A549 (cell line): ENCODE data around the gene ZNRD2. TPM values are rescaled to one million over a fixed set of nuclear protein-coding genes. Genes with fewer than 3 reads are reported as not detected.
"Not testable (repeated sequence)": the region's sequence is repeated elsewhere in the genome, so short reads cannot be mapped to it uniquely, and the experiment has no call there.

Source experiments
- ATAC-seq, 2 experiments: fragments of 200-7000 bp in 1 of 2; fragments of >200 bp in 1 of 2; cut with Nextera tagmentation in 1 of 2; cut with Tn5 transposase in 1 of 2; 3 replicates each; pipeline versions ENCODE4 v1.8.0 to v1.9.1; 2018 to 2020; ENCODE audit warnings: mild to moderate bottlenecking in 1 of 2, moderate library complexity in 1 of 2
- CTCF ChIA-PET: fragments of 300-600 bp; sonication (Branson Sonifier 250); formaldehyde crosslinking; extraction: SDS; loops from one replicate; lab custom pipeline; 2021; ENCODE audit warnings: antibody characterized with exemption, inconsistent platforms; lab: Yijun Ruan, JAX
- POLR2A ChIA-PET: fragments of 350-600 bp; formaldehyde crosslinking; extraction: SDS; loops from one replicate; lab custom pipeline; 2021; ENCODE audit warnings: antibody characterized with exemption, inconsistent platforms; lab: Yijun Ruan, JAX
- DNase-seq, 2 experiments: peaks; one replicate each; pipeline versions ENCODE4 v3.0.0 to v3.0.0-alpha.2; 2011 to 2016; ENCODE audit warnings: low read depth in 1 of 2, low spot score in 1 of 2
- FAIRE-seq: peaks from 2 replicates; lab custom pipeline; 2011; peaks lifted over from hg19 to GRCh38; lab: Jason Lieb, UNC
- H3K27ac ChIP-seq, 2 experiments: fragments of >200 bp; sonication (Bioruptor Twin); formaldehyde crosslinking; 3 replicates each; pipeline ENCODE4 v1.5.1; 2016 to 2017
- H3K4me1 ChIP-seq: fragments of >200 bp; sonication (Bioruptor Twin); formaldehyde crosslinking; 3 replicates; pipeline ENCODE4 v1.6.1; 2016
- H3K4me2 ChIP-seq: fragments of >200 bp; sonication (Bioruptor Twin); formaldehyde crosslinking; 3 replicates; pipeline ENCODE4 v1.6.1; 2016
- H3K4me3 ChIP-seq: fragments of >200 bp; sonication (Bioruptor Twin); formaldehyde crosslinking; 3 replicates; pipeline ENCODE4 v1.5.1; 2016
- H3K9me3 ChIP-seq: fragments of >200 bp; sonication (Bioruptor Twin); formaldehyde crosslinking; 3 replicates; pipeline ENCODE4 v1.6.1; 2016
- CBX2 ChIP-seq: fragments of 200-600 bp; sonication (generic); IDR thresholded peaks from 2 replicates; pipeline ENCODE4 v1.6.1; 2016; ENCODE audit warnings: low read depth, mild to moderate bottlenecking, borderline replicate concordance
- EHF ChIP-seq: fragments of 250-450 bp; sonication (Bioruptor Pico); IDR thresholded peaks from 2 replicates; pipeline ENCODE4 v1.5.0; 2020; ENCODE audit warnings: mild to moderate bottlenecking
- EP300 ChIP-seq, 2 experiments: fragments of >200 bp; sonication (Bioruptor Twin); formaldehyde crosslinking; IDR thresholded peaks; 2 replicates in 1 of 2; 3 replicates in 1 of 2; pipeline ENCODE4 v1.6.1; 2016 to 2017
- FOSL2 ChIP-seq, 2 experiments: fragments of 450-650 bp in 1 of 2; fragments of >200 bp in 1 of 2; sonication (Bioruptor Twin) in 1 of 2; formaldehyde crosslinking; IDR thresholded peaks; 2 replicates each; pipeline versions ENCODE4 v1.5.0 to v1.6.1; 2016 to 2020; ENCODE audit warnings: mild to moderate bottlenecking in 1 of 2, moderate library complexity in 1 of 2
- GATA3 ChIP-seq: IDR thresholded peaks from 2 replicates; pipeline ENCODE4 v1.6.1; 2012; ENCODE audit warnings: borderline replicate concordance
- HDAC2 ChIP-seq: fragments of 200-600 bp; sonication (generic); IDR thresholded peaks from 2 replicates; pipeline ENCODE4 v1.6.1; 2016
- JUN ChIP-seq, 2 experiments: fragments of >200 bp; sonication (Bioruptor Twin); formaldehyde crosslinking; IDR thresholded peaks; 2 replicates in 1 of 2; 3 replicates in 1 of 2; pipeline ENCODE4 v1.6.1; 2016 to 2017
- KDM5A ChIP-seq: fragments of 200-600 bp; sonication (generic); IDR thresholded peaks from 2 replicates; pipeline ENCODE4 v1.6.1; 2016; ENCODE audit warnings: antibody characterized with exemption, mild to moderate bottlenecking
- MAFK ChIP-seq: fragments of 450-650 bp; IDR thresholded peaks from 2 replicates; pipeline ENCODE4 v1.6.1; 2014; ENCODE audit not compliant: partially characterized antibody
- MAZ ChIP-seq: fragments of 150-350 bp; IDR thresholded peaks from 2 replicates; pipeline ENCODE4 v1.6.1; 2014; ENCODE audit warnings: antibody characterized with exemption, low read depth, low read length, borderline replicate concordance
- MYC ChIP-seq: IDR thresholded peaks from 2 replicates; pipeline ENCODE4 v1.6.1; 2012; ENCODE audit warnings: mild to moderate bottlenecking, inconsistent platforms, low read length, improper control_type of control experiment, borderline replicate concordance
- NFE2L2 ChIP-seq: fragments of 150-350 bp; conservative IDR thresholded peaks from 2 replicates; pipeline ENCODE4 v1.6.1; 2014; ENCODE audit warnings: low read length
- NPAS2 ChIP-seq: fragments of 250-450 bp; sonication (Bioruptor Pico); IDR thresholded peaks from 2 replicates; pipeline ENCODE4 v1.8.0; 2022; ENCODE audit warnings: mild to moderate bottlenecking, moderate library complexity, borderline replicate concordance
- PHF8 ChIP-seq: fragments of 200-600 bp; sonication (generic); IDR thresholded peaks from 2 replicates; pipeline ENCODE4 v1.6.1; 2016; ENCODE audit warnings: low read depth, mild to moderate bottlenecking, antibody characterized with exemption, moderate library complexity, borderline replicate concordance
- POLR2A ChIP-seq: IDR thresholded peaks from 2 replicates; pipeline ENCODE4 v1.6.1; 2012; ENCODE audit warnings: mild to moderate bottlenecking, low read length
- POLR2AphosphoS2 ChIP-seq: conservative IDR thresholded peaks from 2 replicates; pipeline ENCODE4 v1.6.1; 2012; ENCODE audit warnings: low read length, improper control_type of control experiment, inconsistent platforms
- RAD21 ChIP-seq, 2 experiments: fragments of >200 bp in 1 of 2; sonication (Bioruptor Twin) in 1 of 2; formaldehyde crosslinking in 1 of 2; IDR thresholded peaks in 1 of 2; conservative IDR thresholded peaks in 1 of 2; 2 replicates in 1 of 2; 3 replicates in 1 of 2; pipeline ENCODE4 v1.6.1; 2012 to 2018; ENCODE audit warnings: inconsistent platforms in 1 of 2
- RCOR1 ChIP-seq: fragments of 150-350 bp; IDR thresholded peaks from 2 replicates; pipeline ENCODE4 v1.6.1; 2014; ENCODE audit warnings: antibody characterized with exemption, low read length, low read depth
- SMC3 ChIP-seq: fragments of >200 bp; sonication (Bioruptor Twin); formaldehyde crosslinking; IDR thresholded peaks from 3 replicates; pipeline ENCODE4 v1.6.1; 2018; ENCODE audit warnings: inconsistent platforms
- WGBS: methylation state at CpG from one replicate; pipeline ENCODE4 v1.1.6; 2017; ENCODE audit errors: missing lambda C conversion rate; 5-methylcytosine and 5-hydroxymethylcytosine counted together
- polyA minus RNA-seq: library from RNA; depleted of rRNA, polyadenylated mRNA; stranded (reverse); fragments of >200 nt; gene quantifications from 2 replicates; pipeline ENCODE4 v1.2.3, GENCODE V29; 2011; rRNA and poly(A)+ RNA removed
- polyA plus RNA-seq, 4 experiments: library from polyadenylated mRNA; depleted of rRNA in 3 of 4; stranded (reverse); fragments of >200 nt; fragmentation: RNase III in 1 of 4; extraction: RNeasy Plus Mini Kit Qiagen cat#74134 plus additional on column Dnase treatment in 1 of 4; gene quantifications; 2 replicates in 3 of 4; 3 replicates in 1 of 4; pipeline ENCODE4 v1.2.3, GENCODE V29; 2011 to 2017
- TF ChIP-seq, protein P1 (sequence below): fragments of 200-600 bp; sonication (generic); IDR thresholded peaks from 2 replicates; pipeline ENCODE4 v1.6.1; 2016; ENCODE audit warnings: antibody characterized with exemption, mild to moderate bottlenecking, moderate library complexity
- TF ChIP-seq, protein P2 (sequence below): IDR thresholded peaks from 2 replicates; pipeline ENCODE4 v1.6.1; 2012; ENCODE audit warnings: low read depth, borderline replicate concordance
- TF ChIP-seq, protein P3 (sequence below): IDR thresholded peaks from 2 replicates; pipeline ENCODE4 v1.6.1; 2012
- TF ChIP-seq, protein P4 (sequence below): fragments of >200 bp; sonication (Bioruptor Twin); formaldehyde crosslinking; IDR thresholded peaks from 3 replicates; pipeline ENCODE4 v1.6.1; 2016
- TF ChIP-seq, protein P5 (sequence below): fragments of >200 bp; sonication (Bioruptor Twin); formaldehyde crosslinking; IDR thresholded peaks from 3 replicates; pipeline ENCODE4 v1.5.1; 2016

ZNRD2 gene, protein sequence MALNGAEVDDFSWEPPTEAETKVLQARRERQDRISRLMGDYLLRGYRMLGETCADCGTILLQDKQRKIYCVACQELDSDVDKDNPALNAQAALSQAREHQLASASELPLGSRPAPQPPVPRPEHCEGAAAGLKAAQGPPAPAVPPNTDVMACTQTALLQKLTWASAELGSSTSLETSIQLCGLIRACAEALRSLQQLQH
- polyA plus RNA-seq (2011; rRNA removed) (28.2 and 32.3 TPM in 2 replicates), polyA plus RNA-seq (2017; fragmentation: RNase III; extraction: RNeasy Plus Mini Kit Qiagen cat#74134 plus additional on column Dnase treatment) (66.1 to 68.2 TPM (median 68.1 TPM) in 3 replicates), polyA minus RNA-seq (8.1 and 14.2 TPM in 2 replicates)
- polyA plus RNA-seq (2012; cell fraction: cytosol; rRNA removed): 114 and 117 TPM in 2 replicates
- polyA plus RNA-seq (2012; cell fraction: nucleus; rRNA removed): 107 and 125 TPM in 2 replicates

DNA sequence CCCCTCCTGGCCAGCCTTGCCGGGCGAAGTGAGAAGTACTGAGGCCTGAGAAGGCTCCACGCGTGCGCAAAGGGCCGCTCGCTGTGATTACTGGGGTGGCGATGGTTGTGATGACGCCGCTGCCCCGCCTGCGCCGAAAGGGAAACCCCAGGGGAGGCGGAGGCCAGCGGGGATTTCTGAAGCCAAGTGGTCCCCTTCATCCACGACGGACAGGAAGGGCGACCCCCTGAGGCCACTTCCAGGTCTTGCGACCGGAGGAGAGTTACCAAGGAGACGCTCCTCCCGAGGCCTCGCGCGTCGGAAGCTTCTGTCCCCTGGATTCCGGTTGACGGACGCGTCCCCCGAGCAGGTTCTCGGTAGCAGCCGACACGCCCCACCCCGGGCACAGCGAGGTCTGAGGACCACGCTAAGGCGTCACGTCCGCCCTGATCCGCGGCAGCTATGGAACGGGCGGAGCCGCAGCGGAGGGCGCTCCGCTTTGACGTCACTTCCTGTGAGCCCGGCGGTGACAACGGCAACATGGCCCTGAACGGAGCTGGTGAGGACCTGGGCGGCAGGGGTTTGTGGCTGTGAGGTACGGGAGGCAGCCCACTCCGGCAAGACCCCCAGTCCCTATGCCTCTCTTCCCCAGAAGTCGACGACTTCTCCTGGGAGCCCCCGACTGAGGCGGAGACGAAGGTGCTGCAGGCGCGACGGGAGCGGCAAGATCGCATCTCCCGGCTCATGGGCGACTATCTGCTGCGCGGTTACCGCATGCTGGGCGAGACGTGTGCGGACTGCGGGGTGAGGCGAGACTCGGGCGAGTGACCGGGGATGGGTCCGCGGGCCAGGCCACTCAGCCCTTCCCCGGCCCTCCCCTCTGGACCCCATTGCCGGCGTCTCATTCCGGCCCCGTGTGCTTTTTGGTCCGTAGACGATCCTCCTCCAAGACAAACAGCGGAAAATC lies at the start of gene ZNRD2:
TSS of gene ZNRD2 (plus strand) at position 505 of the 946 bp plus-strand sequence. CDS start at position 520, 15 bp downstream.
- Histone ChIP-seq H3K9me3 (no peaks in the 10 kb centered on the region), H3K4me2 (peak within 1 kb of the TSS; percentile 97), H3K4me3 (peak within 1 kb of the TSS; percentile 81), H3K27ac (peak within 1 kb of the TSS; percentile 83 to 98), H3K4me1 (peaks cover 49% of the 10 kb centered on the region)
- DNase-seq: peak; percentile 96 to 99
- ChIA-PET CTCF (interaction anchor here (0.6 to 16.3 kb wide), 12 partner anchors 9 to 452 kb away, joined by 3 to 393 read pairs (median 6); partner anchors contain the start of genes KCNK7, LTBP3 and SCYL1), POLR2A (interaction anchor here (0.7 to 3.6 kb wide), 11 partner anchors 10 to 149 kb away, joined by 3 to 51 read pairs (median 4); partner anchors contain the start of genes LTBP3, PCNX3, RELA and SCYL1)
- peak; percentile 72 to 86 for ATAC-seq
- TF ChIP-seq MAZ: no peak
- TF ChIP-seq MAFK: no peak
- TF ChIP-seq, protein P1, sequence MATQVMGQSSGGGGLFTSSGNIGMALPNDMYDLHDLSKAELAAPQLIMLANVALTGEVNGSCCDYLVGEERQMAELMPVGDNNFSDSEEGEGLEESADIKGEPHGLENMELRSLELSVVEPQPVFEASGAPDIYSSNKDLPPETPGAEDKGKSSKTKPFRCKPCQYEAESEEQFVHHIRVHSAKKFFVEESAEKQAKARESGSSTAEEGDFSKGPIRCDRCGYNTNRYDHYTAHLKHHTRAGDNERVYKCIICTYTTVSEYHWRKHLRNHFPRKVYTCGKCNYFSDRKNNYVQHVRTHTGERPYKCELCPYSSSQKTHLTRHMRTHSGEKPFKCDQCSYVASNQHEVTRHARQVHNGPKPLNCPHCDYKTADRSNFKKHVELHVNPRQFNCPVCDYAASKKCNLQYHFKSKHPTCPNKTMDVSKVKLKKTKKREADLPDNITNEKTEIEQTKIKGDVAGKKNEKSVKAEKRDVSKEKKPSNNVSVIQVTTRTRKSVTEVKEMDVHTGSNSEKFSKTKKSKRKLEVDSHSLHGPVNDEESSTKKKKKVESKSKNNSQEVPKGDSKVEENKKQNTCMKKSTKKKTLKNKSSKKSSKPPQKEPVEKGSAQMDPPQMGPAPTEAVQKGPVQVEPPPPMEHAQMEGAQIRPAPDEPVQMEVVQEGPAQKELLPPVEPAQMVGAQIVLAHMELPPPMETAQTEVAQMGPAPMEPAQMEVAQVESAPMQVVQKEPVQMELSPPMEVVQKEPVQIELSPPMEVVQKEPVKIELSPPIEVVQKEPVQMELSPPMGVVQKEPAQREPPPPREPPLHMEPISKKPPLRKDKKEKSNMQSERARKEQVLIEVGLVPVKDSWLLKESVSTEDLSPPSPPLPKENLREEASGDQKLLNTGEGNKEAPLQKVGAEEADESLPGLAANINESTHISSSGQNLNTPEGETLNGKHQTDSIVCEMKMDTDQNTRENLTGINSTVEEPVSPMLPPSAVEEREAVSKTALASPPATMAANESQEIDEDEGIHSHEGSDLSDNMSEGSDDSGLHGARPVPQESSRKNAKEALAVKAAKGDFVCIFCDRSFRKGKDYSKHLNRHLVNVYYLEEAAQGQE: no peak
- TF ChIP-seq JUN (IDR thresholded peaks at IDR 0.05): peak; percentile 52 to 86
- no peak; the same call in 1 of the 2 replicates for TF ChIP-seq PHF8
- TF ChIP-seq RCOR1: no peak
- TF ChIP-seq, protein P2, sequence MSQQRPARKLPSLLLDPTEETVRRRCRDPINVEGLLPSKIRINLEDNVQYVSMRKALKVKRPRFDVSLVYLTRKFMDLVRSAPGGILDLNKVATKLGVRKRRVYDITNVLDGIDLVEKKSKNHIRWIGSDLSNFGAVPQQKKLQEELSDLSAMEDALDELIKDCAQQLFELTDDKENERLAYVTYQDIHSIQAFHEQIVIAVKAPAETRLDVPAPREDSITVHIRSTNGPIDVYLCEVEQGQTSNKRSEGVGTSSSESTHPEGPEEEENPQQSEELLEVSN: 0 out of 2 replicates have a peak, but pooled peaks have one; percentile 46
- peak; percentile 84; the same call in 1 of the 2 replicates for TF ChIP-seq HDAC2
- TF ChIP-seq, protein P3, sequence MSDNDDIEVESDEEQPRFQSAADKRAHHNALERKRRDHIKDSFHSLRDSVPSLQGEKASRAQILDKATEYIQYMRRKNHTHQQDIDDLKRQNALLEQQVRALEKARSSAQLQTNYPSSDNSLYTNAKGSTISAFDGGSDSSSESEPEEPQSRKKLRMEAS: peak; percentile 85
- TF ChIP-seq SMC3: peak; percentile 71
- no peak for TF ChIP-seq EHF (CRISPR knock-in tag)
- TF ChIP-seq, protein P4, sequence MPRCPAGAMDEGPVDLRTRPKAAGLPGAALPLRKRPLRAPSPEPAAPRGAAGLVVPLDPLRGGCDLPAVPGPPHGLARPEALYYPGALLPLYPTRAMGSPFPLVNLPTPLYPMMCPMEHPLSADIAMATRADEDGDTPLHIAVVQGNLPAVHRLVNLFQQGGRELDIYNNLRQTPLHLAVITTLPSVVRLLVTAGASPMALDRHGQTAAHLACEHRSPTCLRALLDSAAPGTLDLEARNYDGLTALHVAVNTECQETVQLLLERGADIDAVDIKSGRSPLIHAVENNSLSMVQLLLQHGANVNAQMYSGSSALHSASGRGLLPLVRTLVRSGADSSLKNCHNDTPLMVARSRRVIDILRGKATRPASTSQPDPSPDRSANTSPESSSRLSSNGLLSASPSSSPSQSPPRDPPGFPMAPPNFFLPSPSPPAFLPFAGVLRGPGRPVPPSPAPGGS: peak; percentile 60; the same call in 2 of the 3 replicates
- TF ChIP-seq, protein P5, sequence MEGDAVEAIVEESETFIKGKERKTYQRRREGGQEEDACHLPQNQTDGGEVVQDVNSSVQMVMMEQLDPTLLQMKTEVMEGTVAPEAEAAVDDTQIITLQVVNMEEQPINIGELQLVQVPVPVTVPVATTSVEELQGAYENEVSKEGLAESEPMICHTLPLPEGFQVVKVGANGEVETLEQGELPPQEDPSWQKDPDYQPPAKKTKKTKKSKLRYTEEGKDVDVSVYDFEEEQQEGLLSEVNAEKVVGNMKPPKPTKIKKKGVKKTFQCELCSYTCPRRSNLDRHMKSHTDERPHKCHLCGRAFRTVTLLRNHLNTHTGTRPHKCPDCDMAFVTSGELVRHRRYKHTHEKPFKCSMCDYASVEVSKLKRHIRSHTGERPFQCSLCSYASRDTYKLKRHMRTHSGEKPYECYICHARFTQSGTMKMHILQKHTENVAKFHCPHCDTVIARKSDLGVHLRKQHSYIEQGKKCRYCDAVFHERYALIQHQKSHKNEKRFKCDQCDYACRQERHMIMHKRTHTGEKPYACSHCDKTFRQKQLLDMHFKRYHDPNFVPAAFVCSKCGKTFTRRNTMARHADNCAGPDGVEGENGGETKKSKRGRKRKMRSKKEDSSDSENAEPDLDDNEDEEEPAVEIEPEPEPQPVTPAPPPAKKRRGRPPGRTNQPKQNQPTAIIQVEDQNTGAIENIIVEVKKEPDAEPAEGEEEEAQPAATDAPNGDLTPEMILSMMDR: peak; percentile 66
- TF ChIP-seq NFE2L2: no peak
- TF ChIP-seq CBX2: no peak
- 0 out of 5 replicates have a peak, but pooled peaks of 1 of the 2 experiments have one; percentile 26 for TF ChIP-seq EP300 (IDR thresholded peaks at IDR 0.05)
- TF ChIP-seq POLR2A: peak; percentile 62
- no peak for TF ChIP-seq FOSL2 (IDR thresholded peaks at IDR 0.05)
- no peak for TF ChIP-seq FOSL2 (CRISPR knock-in tag; IDR thresholded peaks at IDR 0.05)
- peak; percentile 61 for TF ChIP-seq MYC
- peak; percentile 56 to 67 for TF ChIP-seq RAD21 (conservative IDR thresholded peaks at IDR 0.05 in 1 of 2, IDR thresholded peaks at IDR 0.05 in 1 of 2)
- peak; percentile 97 for TF ChIP-seq KDM5A
- peak; percentile 19 for TF ChIP-seq GATA3
- no peak for TF ChIP-seq POLR2AphosphoS2
- no peak for TF ChIP-seq NPAS2 (CRISPR knock-in tag)
- FAIRE-seq: peak; percentile 77
- under 1% methylated on average over 76 of the region's 89 CpGs for WGBS

DNA sequence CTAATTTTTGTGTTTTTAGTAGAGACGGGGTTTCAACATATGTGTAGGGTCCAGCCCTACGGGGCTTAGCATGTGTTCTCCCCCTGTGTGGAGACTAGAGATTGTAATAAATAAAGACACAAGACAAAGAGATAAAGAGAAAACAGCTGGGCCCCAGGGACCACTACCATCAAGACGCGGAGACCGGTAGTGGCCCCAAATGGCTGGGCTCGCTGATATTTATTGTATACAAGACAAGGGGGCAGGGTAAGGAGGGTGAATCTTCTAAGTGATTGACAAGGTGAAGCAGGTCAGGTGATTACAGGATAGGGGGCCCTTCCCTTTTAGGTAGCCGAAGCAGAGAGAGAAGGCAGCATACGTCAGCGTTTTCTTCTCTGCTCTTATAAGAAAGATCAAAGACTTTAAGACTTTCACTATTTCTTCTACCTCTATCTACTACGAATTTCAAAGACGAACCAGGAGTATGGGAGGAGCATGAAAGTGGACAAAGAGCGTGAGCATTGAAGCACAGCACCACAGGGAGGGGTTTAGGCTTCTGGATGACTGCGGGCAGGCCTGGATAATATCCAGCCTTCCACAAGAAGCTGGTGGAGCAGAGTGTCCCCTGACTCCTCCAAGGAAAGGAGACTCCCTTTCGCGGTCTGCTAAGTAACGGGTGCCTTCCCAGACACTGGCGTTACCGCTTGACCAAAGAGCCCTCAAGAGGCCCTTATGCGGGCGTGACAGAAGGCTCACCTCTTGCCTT lies 48.3 kb upstream of the ZNRD2 start:
- 86% methylated on average over 20 of the region's 20 CpGs for WGBS
- H3K9me3 ChIP-seq, FAIRE-seq, H3K27ac ChIP-seq, H3K4me3 ChIP-seq, H3K4me2 ChIP-seq, DNase-seq, ATAC-seq, POLR2A ChIA-PET: not testable (repeated sequence)
- CTCF ChIA-PET: interaction anchor here (1.0 to 3.9 kb wide), 2 partner anchors 12 to 84 kb away, joined by 3 to 36 read pairs; no protein-coding TSS in a partner anchor
- peaks cover 18% of the 10 kb centered on the region for H3K4me1 ChIP-seq
